Measurements from ENCODE around the gene SUSD3. TPM values are rescaled to one million over a fixed set of nuclear protein-coding genes. Genes with fewer than 3 reads are reported as not detected.

The SUSD3 gene
- total and polyA plus RNA-seq, 2 of the 4 experiments (the other 2 are of a cell fraction) = 0.54 to 1.5 TPM

GRCh38 chr9:93031629-93032430 is 26.7 kb upstream of the SUSD3 start:
- Histone ChIP-seq H4K5ac (ENCODE audit: low read depth, low read length) (no peak overlapping the region), H2BK5ac (ENCODE audit: low read depth, low read length, poor library complexity, severe bottlenecking) (no peak overlapping the region), H4K91ac (ENCODE audit: insufficient read depth, low read depth, low read length) (no peak overlapping the region), H3K27me3 (ENCODE audit: control insufficient read depth, insufficient read depth, low read length) (peaks cover 26% of the 10 kb centered on the region), H3K56ac (ENCODE audit: extremely low read depth, insufficient read depth, low read length) (no peak overlapping the region), H3K36me3 (ENCODE audit: control insufficient read depth, insufficient read depth, low read length) (no peaks in the 10 kb centered on the region), H3K9ac (ENCODE audit: low read depth, low read length) (no peak overlapping the region), H3K4me2 (ENCODE audit: low read depth, low read length) (no peak overlapping the region), H2BK20ac (ENCODE audit: low read depth, low read length) (no peak overlapping the region), H2AK9ac (replicated peaks; ENCODE audit: low read depth, low read length, poor library complexity) (no peak overlapping the region), H3K4ac (ENCODE audit: low read depth, low read length) (no peak overlapping the region), H3K23ac (ENCODE audit: low read depth, low read length) (no peak overlapping the region), H2BK15ac (ENCODE audit: low read depth, low read length) (no peak overlapping the region), H2BK120ac (ENCODE audit: low read depth, low read length) (no peak overlapping the region), H3K4me1 (ENCODE audit: control insufficient read depth, insufficient read depth, low read length) (no peaks in the 10 kb centered on the region), H3K14ac (replicated peaks; ENCODE audit: low read depth, low read length) (no peak overlapping the region), H2AK5ac (ENCODE audit: low read depth, low read length) (no peak overlapping the region), H3K4me3 (ENCODE audit: insufficient read depth, low read depth, low read length) (no peak overlapping the region), H2AFZ (replicated peaks; ENCODE audit: low read length, poor library complexity) (no peak overlapping the region), H3K9me1 (ENCODE audit: insufficient read depth, low read length) (no peaks in the 10 kb centered on the region), H4K8ac (ENCODE audit: low read depth in 2 of 2, low read length in 2 of 2) (no peak overlapping the region), H4K20me1 (ENCODE audit: insufficient read depth, low read length) (no peaks in the 10 kb centered on the region), H3K27ac (ENCODE audit: insufficient read depth, low read length) (no peak overlapping the region), H3K79me1 (ENCODE audit: low read depth in 1 of 2, low read length in 2 of 2) (no peaks in the 10 kb centered on the region), H3K18ac (ENCODE audit: low read depth, low read length) (no peak overlapping the region), H3K9me3 (ENCODE audit: control insufficient read depth, insufficient read depth, low read length) (no peaks in the 10 kb centered on the region)
- WGBS, 2 experiments (ENCODE audit: extremely low coverage in 2 of 2, insufficient read length in 1 of 2) = no CpG with 5 or more reads among the region's 10 CpGs
- POLR2A ChIA-PET (ENCODE audit: unreplicated experiment) = no interaction called here
- CTCF ChIA-PET = no interaction called here
- DNase-seq = no peak
- no peak for TF ChIP-seq SMC3 (IDR thresholded peaks at IDR 0.05; ENCODE audit: low read depth, low read length)
- no peak for TF ChIP-seq RAD21 (IDR thresholded peaks at IDR 0.05; ENCODE audit: low read length)
- ATAC-seq (ENCODE audit: low read depth) = no peak
- in situ Hi-C loops (cut with MboI; ENCODE audit: low sequenced_read_pairs) = no loop called here
- no TSS peak for BruUV-seq (replicated peaks)
- dilution Hi-C loops (cut with HindIII; ENCODE audit: low sequenced_read_pairs, unreplicated experiment) = no loop called here
- intact Hi-C loops (cut with micrococcal nuclease) = no loop called here
